Urinary bladder (tissue), 4 donors: Measurements from ENCODE around the gene ZNF148. TPM values are rescaled to one million over a fixed set of nuclear protein-coding genes. Genes with fewer than 3 reads are reported as not detected.
A peak's percentile ranks its signal among the peaks of the same experiment; 100 is the strongest.

Experiments used
- DNase-seq: peaks from one replicate; pipeline ENCODE4 v3.0.0-alpha.2; 2015; ENCODE audit errors: extremely low spot score
- H3K27ac ChIP-seq: one replicate; pipeline ENCODE4 v1.5.1; 2013; ENCODE audit warnings: low read depth, mild to moderate bottlenecking, moderate library complexity
- H3K36me3 ChIP-seq: one replicate; pipeline ENCODE4 v1.6.1; 2013; ENCODE audit warnings: mild to moderate bottlenecking, moderate library complexity; ENCODE audit not compliant: insufficient read depth
- H3K4me1 ChIP-seq: one replicate; pipeline ENCODE4 v1.6.1; 2013; ENCODE audit warnings: mild to moderate bottlenecking, moderate library complexity; ENCODE audit not compliant: insufficient read depth
- H3K4me3 ChIP-seq: one replicate; pipeline ENCODE4 v1.5.1; 2013; ENCODE audit warnings: low read depth, low read length
- whole genome bisulfite sequencing: extraction: QIAGEN DNeasy Blood & Tissue Kit; methylation state at CpG from one replicate; pipeline ENCODE4 v1.1.7; 2013; 5-methylcytosine and 5-hydroxymethylcytosine counted together
- polyA plus RNA-seq: library from polyadenylated mRNA; stranded (reverse); fragments of 200-250 nt; gene quantifications from one replicate; pipeline ENCODE4 v1.2.3, GENCODE V29; 2013
- small RNA-seq: library from RNA; depleted of rRNA; stranded (forward); fragments of <200 nt; gene quantifications from one replicate; pipeline ENCODE3, GENCODE V24; 2014
- total RNA-seq: library from RNA; depleted of rRNA; stranded (reverse); fragments of >200 nt; gene quantifications from one replicate; pipeline ENCODE4 v1.2.3, GENCODE V29; 2014
- donor health status: healthy with polysubstance abuse.
- donor health status: healthy.

Gene ZNF148
- total and polyA plus RNA-seq, 2 donors, result 12.1 to 62.7 TPM

- H3K4me1 ChIP-seq, result no peaks in the 10 kb centered on the region
- H3K4me3 ChIP-seq, result no peak overlapping the region
- DNase-seq, result no peak
- WGBS, result 98% methylated on average over 7 of the region's 7 CpGs
- no peak overlapping the region for H3K27ac ChIP-seq
- H3K36me3 ChIP-seq, result no peaks in the 10 kb centered on the region
Observed at GRCh38 chr3:125189378-125190165, 185.6 kb downstream of the ZNF148 start.

GRCh38 chr3:125188955-125189354 lies 186.2 kb downstream of the ZNF148 start:
- DNase-seq, result no peak
- WGBS, result 97% methylated on average over 2 of the region's 2 CpGs
- H3K36me3 ChIP-seq, result no peaks in the 10 kb centered on the region
- no peak overlapping the region for H3K4me3 ChIP-seq
- H3K27ac ChIP-seq, result no peak overlapping the region
- H3K4me1 ChIP-seq, result no peaks in the 10 kb centered on the region

GRCh38 chr3:125187599-125187910 lies 187.6 kb downstream of the ZNF148 start:
- DNase-seq, result no peak
- 72% methylated on average over 5 of the region's 5 CpGs for WGBS

GRCh38 chr3:125186800-125187598 lies 188.1 kb downstream of the ZNF148 start:
- 95% methylated on average over 20 of the region's 20 CpGs for WGBS
- DNase-seq, result no peak
- Histone ChIP-seq H3K4me1 (no peaks in the 10 kb centered on the region), H3K27ac (no peak overlapping the region), H3K36me3 (no peaks in the 10 kb centered on the region), H3K4me3 (no peak overlapping the region)

More at GRCh38 chr3:125187599-125187910, 187.6 kb downstream of the ZNF148 start:
- no peaks in the 10 kb centered on the region for H3K36me3 ChIP-seq
- no peak overlapping the region for H3K27ac ChIP-seq
- no peak overlapping the region for H3K4me3 ChIP-seq
- no peaks in the 10 kb centered on the region for H3K4me1 ChIP-seq

- no peaks in the 10 kb centered on the region for H3K36me3 ChIP-seq
- peak; percentile 32 for DNase-seq
- no peak overlapping the region for H3K4me3 ChIP-seq
- no peak overlapping the region for H3K27ac ChIP-seq
- no peaks in the 10 kb centered on the region for H3K4me1 ChIP-seq
- 41% methylated on average over 10 of the region's 10 CpGs for WGBS
Observed at GRCh38 chr3:125186261-125186787, 188.8 kb downstream of the ZNF148 start.

- DNase-seq, result no peak
- Histone ChIP-seq H3K27ac (no peak overlapping the region), H3K4me3 (no peak overlapping the region), H3K4me1 (no peaks in the 10 kb centered on the region), H3K36me3 (no peaks in the 10 kb centered on the region)
- WGBS, result 62% methylated on average over 3 of the region's 3 CpGs
Observed at GRCh38 chr3:125185805-125186204, 189.3 kb downstream of the ZNF148 start.

- WGBS, result 87% methylated on average over 1 of the region's 1 CpG
- Histone ChIP-seq H3K27ac (no peak overlapping the region), H3K4me3 (no peak overlapping the region), H3K36me3 (no peaks in the 10 kb centered on the region), H3K4me1 (no peaks in the 10 kb centered on the region)
- no peak for DNase-seq
Observed at GRCh38 chr3:125179884-125180240, 195.3 kb downstream of the ZNF148 start.

GRCh38 chr3:125179143-125179883 lies 195.8 kb downstream of the ZNF148 start:
- Histone ChIP-seq H3K27ac (no peak overlapping the region), H3K36me3 (no peaks in the 10 kb centered on the region), H3K4me1 (no peaks in the 10 kb centered on the region), H3K4me3 (no peak overlapping the region)
- no peak for DNase-seq
- 82% methylated on average over 3 of the region's 3 CpGs for WGBS

GRCh38 chr3:125177746-125178145 lies 197.4 kb downstream of the ZNF148 start:
- H3K4me3 ChIP-seq, result no peak overlapping the region
- no peaks in the 10 kb centered on the region for H3K4me1 ChIP-seq
- no peaks in the 10 kb centered on the region for H3K36me3 ChIP-seq
- no peak for DNase-seq
- 92% methylated on average over 13 of the region's 13 CpGs for WGBS
- no peak overlapping the region for H3K27ac ChIP-seq

Small RNAs within 50 kb of the gene (small RNA-seq; reads per million reads assigned to genes)
- not detected for gene RNU6-232P

Other genes starting within 250 kb of the ZNF148 start
- gene SLC12A8, start 162.6 kb downstream of the ZNF148 start, total RNA-seq, result 2.9 TPM
- 1.4 TPM for gene SLC12A8, start 162.6 kb downstream of the ZNF148 start, polyA plus RNA-seq
- 55.3 TPM for gene SNX4, start 144.9 kb upstream of the ZNF148 start, total RNA-seq
- 24.1 TPM for gene SNX4, start 144.9 kb upstream of the ZNF148 start, polyA plus RNA-seq
- 15.8 TPM for gene OSBPL11, start 220.2 kb upstream of the ZNF148 start, total RNA-seq
- 10.8 TPM for gene OSBPL11, start 220.2 kb upstream of the ZNF148 start, polyA plus RNA-seq